C1 segment of cervical spinal cord (tissue), 14 donors: ENCODE results near the gene CHST11.

Source experiments
- DNase-seq, 14 donors: peaks; one replicate each; lab custom pipeline; 2025; lab: John Stamatoyannopoulos, UW

CHST11 gene

DNA sequence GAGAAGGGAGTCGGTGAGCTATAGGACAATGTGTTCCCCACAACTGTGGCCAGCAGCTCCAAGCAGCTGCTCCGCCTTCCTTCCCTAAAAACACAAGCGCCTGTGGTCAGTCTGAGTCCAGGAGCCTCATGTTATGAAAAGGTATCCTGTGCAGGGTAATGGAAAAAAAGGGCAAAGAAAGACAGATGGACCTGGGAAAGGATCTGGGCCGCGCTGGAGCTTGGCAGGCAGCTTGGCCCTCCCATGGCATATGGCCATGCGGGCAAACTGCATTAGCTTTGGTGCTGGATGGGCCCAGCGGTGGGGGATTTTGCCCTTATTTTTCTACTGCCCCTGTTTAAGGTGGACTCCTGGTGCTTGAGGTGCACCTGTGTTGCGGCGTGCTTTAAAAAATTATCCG lies 23.7 kb upstream of the CHST11 start:
- DNase-seq, result peak in 2 of 14 donors; percentile 1 to 25

- no peak for DNase-seq
Measured at GRCh38 chr12:104434129-104434528, 22.6 kb upstream of the CHST11 start.

DNA sequence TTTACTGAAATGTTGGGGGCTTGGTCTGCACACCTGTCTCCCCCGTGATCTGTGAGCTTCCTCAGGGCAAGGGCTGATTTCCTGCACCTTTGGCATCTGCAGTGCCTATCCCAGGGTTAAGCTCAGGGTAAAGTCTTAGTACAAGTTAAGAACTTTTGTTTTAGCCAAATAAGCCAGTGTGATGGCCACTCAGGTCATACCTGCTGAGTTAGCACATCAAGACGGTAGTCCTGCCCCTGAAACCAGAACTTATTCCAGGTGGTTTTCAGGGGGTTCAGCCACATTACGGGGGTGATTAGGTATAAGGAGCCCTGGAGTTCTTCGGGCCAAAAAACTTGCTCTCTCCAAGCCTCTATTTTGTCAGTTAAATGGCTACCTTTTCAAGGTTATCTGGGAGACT lies 21.6 kb upstream of the CHST11 start:
- DNase-seq, result no peak

DNA sequence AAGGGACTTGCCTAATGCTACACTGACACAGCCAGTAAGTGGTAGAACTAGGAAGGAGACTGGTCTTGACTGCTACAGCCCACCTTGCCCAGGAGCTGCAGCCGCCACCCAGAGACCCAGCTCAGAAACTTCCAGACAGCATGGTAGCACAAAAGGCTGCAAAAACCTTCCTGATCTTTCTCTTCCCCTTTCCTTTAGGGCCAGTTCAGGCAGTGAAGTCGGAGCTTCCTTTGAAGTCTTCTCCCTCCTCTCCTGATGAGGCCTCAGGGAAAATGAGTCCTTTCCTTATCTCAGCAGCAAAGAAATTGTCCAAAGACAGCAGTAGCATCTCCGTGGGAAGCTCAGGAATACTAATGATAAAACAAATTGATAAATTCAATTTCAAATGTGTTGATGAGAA lies 21.0 kb upstream of the CHST11 start:
- DNase-seq, result no peak

DNA sequence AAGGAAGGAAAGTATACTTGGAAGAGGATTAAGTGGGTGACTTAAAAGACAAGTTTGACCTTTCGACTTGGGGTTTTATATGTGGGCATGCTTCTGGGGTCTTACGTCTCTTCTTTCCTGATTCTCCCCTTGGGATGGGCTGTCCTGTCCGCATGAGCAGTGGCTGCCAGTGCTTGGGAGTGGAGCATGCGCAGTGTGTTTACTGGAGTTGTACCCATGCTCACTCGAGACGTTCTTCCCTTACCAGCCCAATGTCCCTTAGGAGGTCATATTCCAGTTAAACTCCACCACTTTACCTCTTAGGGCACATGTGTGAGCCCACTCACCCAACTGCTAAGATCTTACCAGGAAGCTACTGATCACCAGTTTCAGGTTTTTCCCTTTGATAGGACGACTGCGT lies 20.0 kb upstream of the CHST11 start:
- no peak for DNase-seq

- DNase-seq, result no peak
Measured at GRCh38 chr12:104438134-104438533, 18.6 kb upstream of the CHST11 start.

GRCh38 chr12:104439137-104439536 lies 17.6 kb upstream of the CHST11 start:
- DNase-seq, result no peak

GRCh38 chr12:104443008-104443407 lies 13.7 kb upstream of the CHST11 start:
- no peak for DNase-seq

GRCh38 chr12:104446646-104447421 lies 9.9 kb upstream of the CHST11 start:
- no peak for DNase-seq

DNA sequence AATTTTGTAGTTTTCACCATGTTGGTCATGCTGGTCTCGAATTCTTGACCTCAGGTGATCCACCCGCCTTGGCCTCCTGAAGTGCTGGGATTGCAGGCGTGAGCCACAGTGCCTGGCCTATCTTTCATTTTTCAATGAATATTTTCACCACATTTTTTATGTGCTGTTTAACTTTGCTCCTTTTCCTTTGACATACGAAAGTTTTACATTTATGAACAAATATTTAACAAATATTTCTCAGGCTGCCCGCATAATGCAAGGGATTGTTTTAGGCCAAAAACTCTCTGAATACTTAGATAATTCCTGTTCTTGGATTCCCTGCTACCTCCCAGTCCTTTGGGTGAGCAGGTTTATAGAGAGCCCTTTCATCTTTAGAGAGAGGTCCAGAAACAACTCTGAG lies 8.7 kb upstream of the CHST11 start:
- no peak for DNase-seq

DNA sequence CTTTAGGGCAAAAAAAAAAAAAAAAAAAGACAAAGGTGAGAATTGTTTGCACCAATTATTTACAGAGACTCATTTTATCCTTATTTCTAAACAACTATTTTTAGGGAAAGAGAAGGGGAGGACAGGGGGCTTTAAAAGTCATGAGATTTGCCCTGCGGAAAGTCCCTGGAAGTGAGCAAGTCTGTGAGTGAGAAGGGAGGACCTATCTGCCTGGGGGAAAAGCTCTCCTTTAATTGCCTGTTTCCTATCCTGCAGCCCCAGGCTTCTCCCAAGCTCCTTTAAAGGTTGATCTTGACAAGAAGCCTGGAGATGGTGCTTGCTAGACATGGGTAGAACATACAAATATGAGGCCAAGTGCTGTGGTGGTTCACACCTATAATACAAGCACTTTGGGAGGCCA lies 8.3 kb upstream of the CHST11 start:
- no peak for DNase-seq

- DNase-seq, result no peak
Measured at GRCh38 chr12:104450700-104451099, 6.0 kb upstream of the CHST11 start.

- DNase-seq, result no peak
Measured at GRCh38 chr12:104452087-104452486, 4.7 kb upstream of the CHST11 start.

DNA sequence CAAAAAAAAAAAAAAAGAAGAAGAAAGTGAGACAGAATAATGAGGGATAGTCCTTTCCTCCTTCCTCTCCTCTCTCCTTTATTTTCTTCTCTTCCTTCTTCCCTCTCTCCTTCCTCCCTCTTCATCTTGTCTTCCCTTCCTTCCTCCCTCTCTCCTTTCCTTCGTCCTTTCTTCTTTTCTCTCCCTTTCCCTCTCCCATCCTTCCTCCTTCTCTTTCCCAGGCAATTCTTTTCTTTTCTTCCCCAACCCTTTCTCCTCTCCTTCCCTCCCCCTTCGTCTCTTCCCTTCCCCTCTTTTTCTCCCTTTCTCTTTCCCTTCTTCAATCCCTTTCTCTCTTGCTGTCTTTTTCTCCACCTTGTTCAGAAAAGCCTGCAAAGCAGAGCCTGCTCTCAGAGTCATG lies 3.6 kb upstream of the CHST11 start:
- DNase-seq, result no peak

DNA sequence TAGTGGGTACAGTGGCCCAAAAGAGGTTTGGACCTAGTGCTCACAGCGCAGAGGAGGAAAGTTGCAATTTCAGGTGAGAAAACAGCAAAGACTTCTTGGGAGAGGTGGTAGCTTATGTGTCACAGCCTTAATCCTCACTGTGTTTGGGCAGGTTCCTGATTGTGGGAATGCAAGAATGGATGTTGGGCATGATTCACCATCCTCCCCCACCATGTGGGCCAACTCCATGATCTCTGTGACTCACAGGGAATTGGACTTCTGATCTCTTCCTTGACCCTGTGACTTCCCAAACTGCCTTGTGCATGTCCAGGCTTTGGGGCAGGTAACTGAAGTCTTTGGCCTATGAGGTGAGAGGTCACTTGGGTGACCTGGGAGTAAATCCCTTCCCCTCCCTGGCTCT lies 1.8 kb upstream of the CHST11 start:
- DNase-seq, result no peak

- DNase-seq, result no peak
Measured at GRCh38 chr12:104455578-104456416, 951 bp upstream of the CHST11 start.

GRCh38 chr12:104456950-104457745 lies 400 bp downstream of the CHST11 start:
- DNase-seq, result peak in 11 of 14 donors; percentile 19 to 69 (median 54)

DNA sequence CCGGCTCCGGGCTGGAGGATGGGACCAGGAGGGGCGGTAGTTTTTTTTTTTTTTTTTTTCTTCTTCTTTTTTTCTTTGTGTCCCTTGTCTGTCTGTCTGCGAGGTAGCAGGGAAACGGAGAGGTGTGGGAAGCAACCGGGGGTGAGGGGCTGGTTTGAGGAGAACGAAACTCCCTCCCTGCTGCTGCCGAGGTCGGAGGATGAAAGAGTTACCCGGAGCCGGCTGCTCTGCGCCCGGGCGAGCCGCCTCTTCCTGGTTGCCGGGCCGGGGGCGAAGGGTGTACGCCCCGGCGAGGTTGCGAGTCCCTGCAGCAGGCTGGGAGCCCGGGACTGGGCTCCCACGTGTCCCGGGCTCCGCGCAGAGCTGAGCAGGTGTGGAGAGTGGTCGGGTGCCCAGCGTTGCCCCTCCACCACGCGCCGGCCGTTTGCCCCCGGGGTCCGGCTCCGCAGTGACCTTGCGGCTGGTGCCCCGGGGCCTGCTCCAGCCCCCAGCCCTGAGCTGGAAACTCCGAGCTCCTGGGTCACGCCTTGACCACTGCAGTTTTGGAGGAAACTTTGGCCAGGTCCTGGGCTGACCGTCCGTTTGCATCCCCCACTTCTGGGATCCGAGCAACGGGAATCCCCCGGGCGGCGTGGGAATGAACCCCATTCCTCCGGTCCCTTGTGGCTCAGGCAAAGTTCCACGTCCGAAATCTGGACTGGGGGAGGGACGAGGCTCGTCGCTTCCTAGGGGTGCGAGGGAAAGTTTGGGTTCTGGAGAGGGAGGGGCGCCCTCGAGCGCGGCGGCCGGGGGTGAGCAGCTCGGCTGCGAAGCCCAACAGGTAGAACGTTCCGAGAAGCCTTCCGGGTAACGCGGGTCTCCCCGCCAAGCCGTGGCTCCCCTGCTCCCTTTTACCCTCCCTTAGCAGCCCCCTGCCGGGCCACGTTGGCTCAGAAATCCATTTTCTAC lies 1.3 kb downstream of the CHST11 start:
- DNase-seq, result peak in 2 of 14 donors; percentile 41 to 43

DNA sequence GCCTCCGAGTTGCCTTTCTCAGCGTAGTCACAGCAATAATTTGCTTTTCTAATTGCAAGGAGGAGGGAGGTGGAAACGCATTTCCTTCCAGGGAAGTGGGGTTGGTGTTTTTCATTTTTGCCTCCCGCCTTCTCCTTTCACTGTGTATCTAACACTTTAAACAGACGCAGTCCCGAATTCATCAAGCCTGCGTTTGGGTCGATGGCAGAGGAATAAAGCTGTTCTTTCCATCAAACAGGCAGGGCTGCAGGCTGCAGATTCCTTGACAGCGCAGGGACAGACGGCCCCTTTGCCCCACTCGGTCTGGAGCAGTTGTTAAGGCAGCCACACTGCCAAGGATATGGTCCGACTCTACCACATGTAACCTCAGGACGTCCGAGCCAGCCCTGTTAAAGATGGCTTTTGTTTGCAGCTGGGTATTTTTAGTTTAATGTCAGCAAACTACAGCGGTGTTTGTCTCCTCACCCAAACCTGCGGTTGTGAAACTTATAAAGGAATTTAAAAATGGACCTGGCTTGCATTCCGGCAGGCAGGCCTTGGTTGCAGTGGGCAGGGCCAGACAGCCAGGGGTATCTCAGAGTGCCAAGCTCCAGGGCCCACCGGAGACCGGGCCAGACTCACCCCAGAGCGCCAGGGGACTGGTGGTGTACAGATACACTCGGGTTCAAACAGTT lies 2.1 kb downstream of the CHST11 start:
- DNase-seq, result peak in 4 of 14 donors; percentile 12 to 39 (median 22)

DNA sequence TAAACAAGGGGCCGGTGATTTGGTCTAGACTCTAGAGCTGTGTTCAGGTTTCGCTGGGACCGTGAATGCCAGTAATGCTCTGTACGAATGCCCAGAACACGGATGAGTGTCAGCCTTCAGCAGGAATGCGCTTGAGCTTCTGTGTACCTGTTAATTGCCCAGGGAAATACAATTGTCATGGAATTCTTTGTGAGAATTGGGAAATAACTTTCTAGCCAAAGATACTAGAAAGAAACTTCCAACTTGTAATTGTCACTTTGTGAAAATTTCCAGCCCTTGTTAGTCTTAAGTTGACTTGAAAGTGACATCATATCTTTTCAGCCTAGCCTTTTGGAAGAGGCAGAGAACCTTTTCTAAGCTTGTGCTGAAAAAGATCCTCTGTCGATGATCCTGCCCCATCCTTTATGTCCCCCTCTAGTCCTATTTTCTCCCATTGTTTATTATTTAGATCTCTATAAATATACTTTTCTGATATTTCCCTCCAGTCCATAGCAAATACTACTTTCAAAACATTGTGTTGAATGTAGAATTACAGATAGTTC lies 2.7 kb downstream of the CHST11 start:
- DNase-seq, result peak in 1 of 14 donors; percentile 28
